IMR-90 (cell line): Measurements from ENCODE around the gene ZBTB24. TPM values are rescaled to one million over a fixed set of nuclear protein-coding genes. Genes with fewer than 3 reads are reported as not detected.

Experiments used
- ATAC-seq: fragments of 200-7000 bp; cut with Tn5 transposase; 2 replicates; pipeline ENCODE4 v1.9.1; 2020; ENCODE audit warnings: low read depth, mild to moderate bottlenecking, moderate library complexity
- BruUV-seq: library from RNA; stranded (reverse); fragments of 400-500 nt; replicated peaks from 2 replicates; lab custom pipeline; 2021; lab: Mats Ljungman, UMichigan
- CTCF ChIA-PET: fragments of 300-600 bp; formaldehyde crosslinking; extraction: SDS; loops from one replicate; lab custom pipeline; 2021; ENCODE audit warnings: antibody characterized with exemption; lab: Yijun Ruan, JAX
- POLR2A ChIA-PET: fragments of 300-600 bp; sonication (Branson Sonifier 250); formaldehyde crosslinking; loops from one replicate; lab custom pipeline; 2022; ENCODE audit warnings: antibody characterized with exemption; ENCODE audit not compliant: unreplicated experiment; lab: Charles Lee
- DNase-seq: peaks from one replicate; pipeline ENCODE4 v3.0.0; 2013
- H2AFZ ChIP-seq: replicated peaks from 2 replicates; pipeline ENCODE3; 2013; ENCODE audit warnings: low read length, mild to moderate bottlenecking; ENCODE audit not compliant: poor library complexity
- H2AK5ac ChIP-seq: 2 replicates; pipeline ENCODE4 v1.6.1; 2013; ENCODE audit warnings: low read depth, low read length, inconsistent platforms
- H2AK9ac ChIP-seq: replicated peaks from 2 replicates; pipeline ENCODE3; 2013; ENCODE audit warnings: mild to moderate bottlenecking, low read depth, low read length, moderate library complexity; ENCODE audit not compliant: poor library complexity
- H2BK120ac ChIP-seq: 2 replicates; pipeline ENCODE4 v1.6.1; 2013; ENCODE audit warnings: low read depth, low read length, inconsistent platforms
- H2BK15ac ChIP-seq: 3 replicates; pipeline ENCODE4 v1.6.1; 2013; ENCODE audit warnings: low read depth, low read length, inconsistent platforms
- H2BK20ac ChIP-seq: 2 replicates; pipeline ENCODE4 v1.6.1; 2013; ENCODE audit warnings: low read depth, mild to moderate bottlenecking, inconsistent platforms, low read length, moderate library complexity
- H2BK5ac ChIP-seq: 2 replicates; pipeline ENCODE4 v1.6.1; 2013; ENCODE audit warnings: mild to moderate bottlenecking, low read depth, low read length, inconsistent platforms; ENCODE audit not compliant: poor library complexity, severe bottlenecking
- H3K14ac ChIP-seq: replicated peaks from 2 replicates; pipeline ENCODE4 v1.6.1; 2013; ENCODE audit warnings: low read depth, low read length, inconsistent platforms
- H3K18ac ChIP-seq: 2 replicates; pipeline ENCODE4 v1.6.1; 2013; ENCODE audit warnings: low read depth, low read length, control low read depth
- H3K23ac ChIP-seq: 2 replicates; pipeline ENCODE4 v1.6.1; 2013; ENCODE audit warnings: low read depth, low read length, inconsistent platforms
- H3K27ac ChIP-seq: 2 replicates; pipeline ENCODE4 v1.5.1; 2013; ENCODE audit warnings: mild to moderate bottlenecking, control low read depth, low read length; ENCODE audit not compliant: insufficient read depth
- H3K27me3 ChIP-seq: 2 replicates; pipeline ENCODE4 v1.6.1; 2013; ENCODE audit warnings: low read length; ENCODE audit not compliant: control insufficient read depth, insufficient read depth
- H3K36me3 ChIP-seq: 2 replicates; pipeline ENCODE4 v1.6.1; 2013; ENCODE audit warnings: low read length, mixed read lengths; ENCODE audit not compliant: control insufficient read depth, insufficient read depth
- H3K4ac ChIP-seq: 2 replicates; pipeline ENCODE4 v1.6.1; 2013; ENCODE audit warnings: low read depth, low read length, inconsistent platforms
- H3K4me1 ChIP-seq: 2 replicates; pipeline ENCODE4 v1.6.1; 2013; ENCODE audit warnings: low read length, mixed read lengths; ENCODE audit not compliant: control insufficient read depth, insufficient read depth
- H3K4me2 ChIP-seq: 2 replicates; pipeline ENCODE4 v1.6.1; 2013; ENCODE audit warnings: low read depth, mild to moderate bottlenecking, control low read depth, low read length, moderate library complexity
- H3K4me3 ChIP-seq: 2 replicates; pipeline ENCODE4 v1.5.1; 2013; ENCODE audit warnings: low read depth, mild to moderate bottlenecking, control low read depth, low read length, moderate library complexity; ENCODE audit not compliant: insufficient read depth
- H3K56ac ChIP-seq: 2 replicates; pipeline ENCODE4 v1.6.1; 2013; ENCODE audit warnings: low read length, inconsistent platforms; ENCODE audit not compliant: insufficient read depth; ENCODE audit errors: extremely low read depth
- H3K79me1 ChIP-seq, 2 experiments: 2 replicates each; pipeline ENCODE4 v1.6.1; 2013; ENCODE audit warnings: low read length in 2 of 2, inconsistent platforms in 1 of 2, low read depth in 1 of 2
- H3K9ac ChIP-seq: 2 replicates; pipeline ENCODE4 v1.6.1; 2013; ENCODE audit warnings: low read depth, low read length, control low read depth
- H3K9me1 ChIP-seq: 2 replicates; pipeline ENCODE4 v1.6.1; 2013; ENCODE audit warnings: low read length, inconsistent platforms; ENCODE audit not compliant: insufficient read depth
- H3K9me3 ChIP-seq: 2 replicates; pipeline ENCODE4 v1.6.1; 2013; ENCODE audit warnings: low read length; ENCODE audit not compliant: control insufficient read depth, insufficient read depth
- H4K20me1 ChIP-seq: 2 replicates; pipeline ENCODE4 v1.6.1; 2013; ENCODE audit warnings: low read length, inconsistent platforms; ENCODE audit not compliant: insufficient read depth
- H4K5ac ChIP-seq: 2 replicates; pipeline ENCODE4 v1.6.1; 2013; ENCODE audit warnings: mild to moderate bottlenecking, low read depth, low read length, control low read depth
- H4K8ac ChIP-seq, 2 experiments: 2 replicates each; pipeline ENCODE4 v1.6.1; 2013; ENCODE audit warnings: low read depth in 2 of 2, low read length in 2 of 2, control low read depth in 1 of 2, inconsistent platforms in 1 of 2
- H4K91ac ChIP-seq: 2 replicates; pipeline ENCODE4 v1.6.1; 2013; ENCODE audit warnings: low read depth, low read length, inconsistent platforms; ENCODE audit not compliant: insufficient read depth
- BHLHE40 ChIP-seq: fragments of 150-350 bp; IDR thresholded peaks from 2 replicates; pipeline ENCODE4 v1.6.1; 2016; ENCODE audit warnings: mild to moderate bottlenecking, low read depth, low read length
- CEBPB ChIP-seq: IDR thresholded peaks from 2 replicates; pipeline ENCODE4 v1.6.1; 2012; ENCODE audit warnings: low read depth, low read length, improper control_type of control experiment
- CHD1 ChIP-seq: IDR thresholded peaks from 2 replicates; pipeline ENCODE4 v1.6.1; 2012; ENCODE audit warnings: low read depth, low read length, improper control_type of control experiment
- FOS ChIP-seq: fragments of 150-350 bp; IDR thresholded peaks from 2 replicates; pipeline ENCODE4 v1.6.1; 2016; ENCODE audit warnings: low read depth, low read length
- MAFK ChIP-seq: IDR thresholded peaks from 2 replicates; pipeline ENCODE4 v1.6.1; 2012; ENCODE audit warnings: low read depth, low read length, improper control_type of control experiment
- MXI1 ChIP-seq: IDR thresholded peaks from 2 replicates; pipeline ENCODE4 v1.6.1; 2012; ENCODE audit warnings: low read depth, mild to moderate bottlenecking, low read length, moderate library complexity, borderline replicate concordance
- NFE2L2 ChIP-seq: fragments of 150-350 bp; IDR thresholded peaks from 2 replicates; pipeline ENCODE4 v1.6.1; 2016; ENCODE audit warnings: low read depth, mild to moderate bottlenecking, low read length
- POLR2A ChIP-seq: IDR thresholded peaks from 2 replicates; pipeline ENCODE4 v1.6.1; 2012; ENCODE audit warnings: mild to moderate bottlenecking, low read depth, low read length
- RAD21 ChIP-seq: IDR thresholded peaks from 2 replicates; pipeline ENCODE4 v1.6.1; 2012; ENCODE audit warnings: low read length, improper control_type of control experiment
- RCOR1 ChIP-seq: IDR thresholded peaks from 2 replicates; pipeline ENCODE4 v1.6.1; 2012; ENCODE audit warnings: mild to moderate bottlenecking, low read length, improper control_type of control experiment; ENCODE audit not compliant: insufficient replicate concordance
- RFX5 ChIP-seq: IDR thresholded peaks from 2 replicates; pipeline ENCODE4 v1.8.0; 2012; ENCODE audit warnings: low read depth, mild to moderate bottlenecking, low read length, moderate library complexity
- SMC3 ChIP-seq: fragments of 150-350 bp; IDR thresholded peaks from 2 replicates; pipeline ENCODE4 v1.6.1; 2016; ENCODE audit warnings: low read depth, mild to moderate bottlenecking, antibody characterized with exemption, low read length, moderate library complexity
- USF2 ChIP-seq: fragments of 150-350 bp; IDR thresholded peaks from 2 replicates; pipeline ENCODE4 v1.6.1; 2017; ENCODE audit warnings: mild to moderate bottlenecking, antibody characterized with exemption, low read length, low read depth
- WGBS, 2 experiments: methylation state at CpG; one replicate each; pipeline versions ENCODE4 v1.1.5 to v1.1.7; 2013; ENCODE audit warnings: missing lambda C conversion rate in 2 of 2; ENCODE audit not compliant: insufficient read length in 1 of 2; ENCODE audit errors: extremely low coverage in 2 of 2; 5-methylcytosine and 5-hydroxymethylcytosine counted together
- dilution Hi-C: fragments of 300-500 bp; cut with HindIII; formaldehyde crosslinking; loops from one replicate; pipeline ENCODE4 v1.14.3; 2018; ENCODE audit warnings: low sequenced_read_pairs; ENCODE audit not compliant: unreplicated experiment
- in situ Hi-C: fragments of 300-500 bp; cut with MboI; formaldehyde crosslinking; loops from 3 replicates; pipeline ENCODE4 v1.14.3; 2019; ENCODE audit warnings: low sequenced_read_pairs, inconsistent platforms, mixed read lengths
- intact Hi-C: fragments of 100-400 bp; cut with micrococcal nuclease; formaldehyde crosslinking; loops from 2 replicates; pipeline ENCODE4 v1.10.0; 2022
- polyA plus RNA-seq, 3 experiments: library from polyadenylated mRNA; depleted of rRNA; stranded (reverse); fragments of >200 nt; gene quantifications; 2 replicates each; pipeline ENCODE4 v1.2.3, GENCODE V29; 2012; ENCODE audit warnings: low replicate concordance in 1 of 3
- total RNA-seq: library from RNA; depleted of rRNA; stranded (reverse); fragments of >200 nt; gene quantifications from 2 replicates; pipeline ENCODE4 v1.2.3, GENCODE V29; 2012

ZBTB24 gene
- total and polyA plus RNA-seq, 2 of the 4 experiments (the other 2 are of a cell fraction), result 2.3 to 7.9 TPM

DNA sequence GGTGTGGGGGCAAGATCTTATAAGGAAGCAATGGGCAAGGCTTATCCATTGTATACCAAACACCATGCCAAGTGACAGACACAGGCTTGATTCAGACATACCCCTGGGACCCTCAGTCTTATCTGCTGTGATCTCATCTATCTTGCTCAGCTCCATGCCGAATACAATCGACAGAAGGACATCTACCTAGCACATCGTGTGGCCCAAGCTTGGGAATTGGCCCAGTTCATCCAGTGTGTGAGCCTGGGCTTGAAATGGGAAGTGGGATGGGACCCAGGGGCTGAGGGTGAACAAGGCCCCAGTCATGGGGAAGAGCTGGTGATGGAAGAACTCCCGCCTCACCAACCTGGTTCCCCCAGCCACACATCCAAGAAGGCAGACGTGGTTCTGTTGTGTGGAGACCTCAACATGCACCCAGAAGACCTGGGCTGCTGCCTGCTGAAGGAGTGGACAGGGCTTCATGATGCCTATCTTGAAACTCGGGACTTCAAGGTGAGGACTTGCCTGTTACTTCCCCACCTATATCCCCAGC, 40.6 kb downstream of the ZBTB24 start:
- DNase-seq (no peak), ATAC-seq (no peak)
- H3K4me3 ChIP-seq, result no peak overlapping the region
- H3K4me2 ChIP-seq, result no peak overlapping the region
- no peak overlapping the region for H2BK5ac ChIP-seq
- peaks cover 8% of the 10 kb centered on the region for H3K4me1 ChIP-seq
- POLR2A ChIA-PET, result no interaction called here
- no peak overlapping the region for H3K4ac ChIP-seq
- peaks cover 13% of the 10 kb centered on the region for H3K9me1 ChIP-seq
- H2AK9ac ChIP-seq, result no peak overlapping the region
- no peak overlapping the region for H3K9ac ChIP-seq
- H3K18ac ChIP-seq, result no peak overlapping the region
- no peak overlapping the region for H2BK20ac ChIP-seq
- H4K5ac ChIP-seq, result no peak overlapping the region
- H4K8ac ChIP-seq, result no peak overlapping the region
- 100% methylated on average over 1 of the region's 6 CpGs; no CpG with 5 or more reads in 1 of the 2 experiments for WGBS, 2 experiments
- H3K36me3 ChIP-seq, result peaks cover 47% of the 10 kb centered on the region
- H3K9me3 ChIP-seq, result no peaks in the 10 kb centered on the region
- in situ Hi-C loops, result no loop called here
- peaks cover 0 to 16% of the 10 kb centered on the region in 2 experiments; a peak in 2 of 4 replicates for H3K79me1 ChIP-seq
- no peak overlapping the region for H3K27ac ChIP-seq
- dilution Hi-C loops, result no loop called here
- TF ChIP-seq FOS, result no peak
- no peak for TF ChIP-seq MXI1
- TF ChIP-seq MAFK, result no peak
- no peak for TF ChIP-seq NFE2L2
- TF ChIP-seq RCOR1, result no peak
- no peak for TF ChIP-seq POLR2A
- no peak for TF ChIP-seq BHLHE40
- TF ChIP-seq SMC3, result no peak
- TF ChIP-seq USF2, result no peak
- TF ChIP-seq CHD1, result no peak
- no peak for TF ChIP-seq RFX5
- no peak for TF ChIP-seq RAD21
- no peak for TF ChIP-seq CEBPB
- no peak overlapping the region for H3K14ac ChIP-seq
- BruUV-seq, result no TSS peak
- no peak overlapping the region for H3K23ac ChIP-seq
- no peak overlapping the region for H4K91ac ChIP-seq
- no peak overlapping the region for H2AFZ ChIP-seq
- H4K20me1 ChIP-seq, result no peaks in the 10 kb centered on the region
- no peak overlapping the region for H3K56ac ChIP-seq
- no peak overlapping the region for H2BK15ac ChIP-seq
- no peak overlapping the region for H2AK5ac ChIP-seq
- CTCF ChIA-PET, result interaction anchor here (0.6 to 1.0 kb wide), 2 partner anchors 14 to 25 kb away, joined by 3 to 10 read pairs; no protein-coding TSS in a partner anchor
- intact Hi-C loops, result no loop called here
- no peaks in the 10 kb centered on the region for H3K27me3 ChIP-seq
- H2BK120ac ChIP-seq, result no peak overlapping the region
